Ovary (tissue), 3 donors: Measurements from ENCODE around the gene SORL1-AS1.

Experiments used
- EP300 ChIP-seq: sonication (generic); formaldehyde crosslinking; IDR thresholded peaks from one replicate; pipeline ENCODE4 v1.6.1; 2017; ENCODE audit warnings: antibody characterized with exemption
- TF ChIP-seq, protein P1 (sequence below), 3 donors: fragments of 450-650 bp in 2 of 3; fragments of 200-600 bp in 1 of 3; IDR thresholded peaks; one replicate each; pipeline versions ENCODE4 v1.5.1 to v1.8.0; 2016 to 2022; ENCODE audit warnings: antibody characterized with exemption in 3 of 3, mild to moderate bottlenecking in 1 of 3
- donor health status: DM: no; HTN: no; CAD: no.

DNA sequence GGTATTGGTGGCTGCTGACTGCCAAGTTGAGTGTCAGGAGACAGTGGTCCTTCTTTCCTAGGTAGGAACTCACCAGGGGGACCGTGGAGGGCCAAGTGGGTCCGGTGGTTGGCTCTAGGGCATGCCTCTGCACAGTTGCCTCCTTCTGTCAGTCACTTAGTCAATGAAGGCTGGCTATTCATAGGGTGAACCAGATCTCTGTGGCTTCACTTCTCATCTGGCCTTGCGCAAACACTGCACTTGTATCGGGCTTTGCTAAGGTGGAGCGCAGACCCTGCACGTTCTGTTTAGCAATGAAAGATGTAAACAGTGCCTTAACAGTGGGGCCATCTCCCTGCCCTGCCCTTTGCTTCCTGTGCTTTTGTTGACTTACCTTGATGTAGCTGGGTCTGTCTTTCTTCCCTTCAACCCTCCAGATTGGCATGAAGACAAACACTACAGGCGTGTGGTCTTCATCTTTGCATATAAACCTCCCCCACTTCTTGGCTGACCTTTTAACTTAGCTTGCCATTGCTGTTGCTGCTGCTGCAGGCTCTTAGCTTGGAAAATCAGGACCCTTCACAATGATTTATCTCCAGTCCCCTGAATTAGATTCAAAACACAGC lies 6.7 kb upstream of the SORL1-AS1 start:
- TF ChIP-seq, protein P1, sequence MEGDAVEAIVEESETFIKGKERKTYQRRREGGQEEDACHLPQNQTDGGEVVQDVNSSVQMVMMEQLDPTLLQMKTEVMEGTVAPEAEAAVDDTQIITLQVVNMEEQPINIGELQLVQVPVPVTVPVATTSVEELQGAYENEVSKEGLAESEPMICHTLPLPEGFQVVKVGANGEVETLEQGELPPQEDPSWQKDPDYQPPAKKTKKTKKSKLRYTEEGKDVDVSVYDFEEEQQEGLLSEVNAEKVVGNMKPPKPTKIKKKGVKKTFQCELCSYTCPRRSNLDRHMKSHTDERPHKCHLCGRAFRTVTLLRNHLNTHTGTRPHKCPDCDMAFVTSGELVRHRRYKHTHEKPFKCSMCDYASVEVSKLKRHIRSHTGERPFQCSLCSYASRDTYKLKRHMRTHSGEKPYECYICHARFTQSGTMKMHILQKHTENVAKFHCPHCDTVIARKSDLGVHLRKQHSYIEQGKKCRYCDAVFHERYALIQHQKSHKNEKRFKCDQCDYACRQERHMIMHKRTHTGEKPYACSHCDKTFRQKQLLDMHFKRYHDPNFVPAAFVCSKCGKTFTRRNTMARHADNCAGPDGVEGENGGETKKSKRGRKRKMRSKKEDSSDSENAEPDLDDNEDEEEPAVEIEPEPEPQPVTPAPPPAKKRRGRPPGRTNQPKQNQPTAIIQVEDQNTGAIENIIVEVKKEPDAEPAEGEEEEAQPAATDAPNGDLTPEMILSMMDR (IDR thresholded peaks at IDR 0.05) = no peak
- TF ChIP-seq EP300 = no peak
